Nucleus accumbens (tissue), 56 donors: ENCODE results near the gene ABCC1.
"Not testable (repeated sequence)": the region's sequence is repeated elsewhere in the genome, so short reads cannot be mapped to it uniquely, and the experiment has no call there.

Source experiments
- DNase-seq, 56 donors: peaks; one replicate each; lab custom pipeline; 2025; lab: John Stamatoyannopoulos, UW

The ABCC1 gene

DNA sequence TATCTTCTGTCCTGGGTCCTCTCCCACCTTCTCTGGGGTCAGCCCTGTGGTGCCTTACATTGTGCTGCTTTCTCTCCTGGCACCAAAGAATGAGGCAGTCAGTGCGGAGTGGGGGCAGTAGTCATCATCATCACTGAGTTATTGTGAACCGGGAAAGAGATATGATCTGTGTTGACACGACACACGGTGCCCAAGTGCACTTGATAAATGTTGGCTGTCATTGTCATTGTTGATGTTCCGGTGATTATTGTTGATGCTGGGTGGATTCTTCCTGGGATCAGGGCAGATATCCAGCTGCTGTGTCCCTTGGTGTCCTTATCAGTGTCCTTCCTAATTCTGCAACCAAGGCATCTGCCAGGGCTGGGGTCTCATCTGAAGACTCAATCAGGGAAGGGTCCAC is 152.2 kb downstream of the ABCC1 start:
- DNase-seq: no peak

DNA sequence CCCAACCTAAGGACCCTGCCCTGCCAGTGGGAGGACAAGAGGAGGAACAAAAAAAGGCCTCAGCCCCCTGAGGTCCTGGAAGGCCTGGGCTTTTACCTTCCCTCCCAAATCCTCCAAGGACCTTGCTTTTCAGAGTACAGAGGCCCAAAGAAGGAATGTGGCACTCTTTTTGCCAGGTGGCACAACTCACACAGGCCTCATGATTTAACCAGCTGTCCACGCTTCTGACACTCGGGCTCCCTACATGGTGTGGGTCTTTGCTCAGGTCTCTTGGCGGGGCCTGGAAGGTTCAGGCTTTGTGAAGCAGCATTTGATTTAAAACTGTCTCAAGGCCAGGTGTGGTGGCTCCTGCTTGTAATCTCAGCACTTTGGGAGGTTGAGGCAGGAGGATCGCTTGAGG is 153.3 kb downstream of the ABCC1 start:
- no peak for DNase-seq

- DNase-seq: not testable (repeated sequence)
Measured at GRCh38 chr16:16104132-16104803, 154.9 kb downstream of the ABCC1 start.

- not testable (repeated sequence) for DNase-seq
Measured at GRCh38 chr16:16104804-16105141, 155.4 kb downstream of the ABCC1 start.

DNA sequence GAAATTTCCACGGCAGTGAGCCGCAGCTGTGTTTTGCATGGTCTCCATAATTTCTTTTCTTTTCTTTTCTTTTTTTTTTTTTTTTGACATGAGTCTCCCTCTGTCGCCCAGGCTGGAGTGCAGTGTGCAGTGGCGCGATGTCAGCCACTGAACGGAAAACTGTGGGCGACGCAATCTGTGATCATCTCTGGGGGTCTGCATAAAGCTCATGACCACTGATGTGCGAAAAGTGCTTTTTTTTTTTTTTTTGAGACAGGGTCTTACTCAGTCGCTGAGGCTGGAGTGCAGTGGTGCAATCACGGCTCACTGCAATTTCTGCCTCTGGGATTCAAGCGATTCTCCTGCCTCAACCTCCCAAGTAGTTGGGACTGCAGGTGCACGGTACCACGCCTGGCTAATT is 156.2 kb downstream of the ABCC1 start:
- no peak for DNase-seq

- no peak for DNase-seq
Measured at GRCh38 chr16:16106466-16106865, 157.1 kb downstream of the ABCC1 start.

DNA sequence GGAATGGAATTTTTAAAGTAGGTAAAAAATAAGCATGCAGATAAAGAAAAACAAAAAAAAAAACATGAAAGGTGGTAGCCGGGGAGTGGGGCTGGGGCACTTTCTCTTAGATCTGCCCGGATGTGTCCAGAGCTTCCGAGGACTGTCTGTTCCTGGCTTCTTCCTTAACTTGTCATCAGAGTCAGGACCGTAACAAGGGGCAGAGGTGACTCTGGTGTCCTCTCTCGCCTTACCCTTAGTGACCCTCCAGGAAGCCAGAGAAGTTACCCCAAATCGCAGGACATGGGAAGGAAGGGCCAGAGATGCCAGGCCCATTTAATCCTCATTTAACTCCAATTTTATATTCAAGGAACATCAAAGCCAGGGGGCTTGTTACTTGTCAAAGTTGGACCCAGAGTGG is 158.4 kb downstream of the ABCC1 start:
- DNase-seq: no peak

- DNase-seq: no peak
Measured at GRCh38 chr16:16108759-16109158, 159.3 kb downstream of the ABCC1 start.

GRCh38 chr16:16109453-16110110 is 160.2 kb downstream of the ABCC1 start:
- no peak for DNase-seq

- DNase-seq: no peak
Measured at GRCh38 chr16:16110111-16110490, 160.7 kb downstream of the ABCC1 start.

- DNase-seq: no peak
Measured at GRCh38 chr16:16111639-16112038, 162.2 kb downstream of the ABCC1 start.

DNA sequence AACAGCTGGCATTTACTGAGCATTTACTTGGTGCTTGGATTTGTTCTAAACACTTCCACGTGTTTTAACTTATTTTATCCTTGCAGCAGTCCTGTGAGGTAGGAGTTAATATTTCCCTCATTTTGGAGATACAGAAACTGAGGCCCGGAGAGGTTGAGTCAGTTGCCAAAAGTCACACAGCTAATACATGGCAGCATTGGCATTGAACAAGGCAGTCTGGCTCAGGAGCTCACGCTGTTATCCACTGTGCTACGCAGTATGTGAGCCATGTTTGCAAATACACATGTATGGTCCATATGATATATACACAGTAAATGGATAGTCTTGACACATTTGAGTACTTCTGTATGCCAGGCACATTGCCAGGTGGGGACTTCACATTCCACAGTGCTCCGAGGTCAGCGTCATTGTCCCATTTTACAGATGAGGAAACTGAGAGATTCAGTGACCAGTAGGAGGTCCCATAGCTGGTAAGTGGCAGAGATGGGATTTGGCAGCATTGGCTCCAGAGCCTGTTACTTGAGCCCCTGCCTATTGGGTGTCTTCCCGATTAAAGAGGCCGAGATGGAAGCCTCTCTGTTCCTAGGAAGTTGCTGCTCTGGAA is 163.1 kb downstream of the ABCC1 start:
- DNase-seq: no peak

GRCh38 chr16:16113076-16113475 is 163.7 kb downstream of the ABCC1 start:
- DNase-seq: no peak

GRCh38 chr16:16116841-16117240 is 167.4 kb downstream of the ABCC1 start:
- DNase-seq: no peak

GRCh38 chr16:16118337-16118736 is 168.9 kb downstream of the ABCC1 start:
- DNase-seq: no peak

- DNase-seq: no peak
Measured at GRCh38 chr16:16120044-16120381, 170.6 kb downstream of the ABCC1 start.

- DNase-seq: peak in 24 of 56 donors; percentile 1 to 47 (median 10)
Measured at GRCh38 chr16:16120382-16121184, 171.2 kb downstream of the ABCC1 start.

- DNase-seq: no peak
Measured at GRCh38 chr16:16121185-16121727, 171.8 kb downstream of the ABCC1 start.

- DNase-seq: no peak
Measured at GRCh38 chr16:16122264-16122663, 172.8 kb downstream of the ABCC1 start.

DNA sequence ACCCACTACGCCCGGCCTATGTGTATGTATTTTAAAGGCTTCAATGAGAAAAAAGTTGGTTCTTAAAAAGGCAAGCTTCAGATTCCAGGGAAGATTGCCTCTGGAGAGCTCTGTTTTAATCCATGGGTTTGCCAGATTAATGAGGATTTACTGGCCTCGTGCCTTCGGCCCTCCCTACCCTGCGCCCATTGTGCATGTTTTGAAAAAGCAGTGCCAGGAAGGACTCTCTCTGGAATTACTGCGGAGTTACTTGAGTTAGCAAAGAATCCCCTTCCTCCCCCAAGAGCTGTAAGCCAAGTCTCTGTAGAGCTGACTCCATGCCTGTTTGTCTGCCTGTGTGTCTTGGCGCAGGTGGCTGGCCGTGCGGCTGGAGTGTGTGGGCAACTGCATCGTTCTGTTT is 175.0 kb downstream of the ABCC1 start:
- no peak for DNase-seq

GRCh38 chr16:16124974-16125373 is 175.6 kb downstream of the ABCC1 start:
- no peak for DNase-seq
